A673 (cell line): Measurements from ENCODE around the gene LYSMD1.

Experiments used
- CTCF ChIP-seq: fragments of 300-800, 200-600 bp; sonication (generic); conservative IDR thresholded peaks from 2 replicates; pipeline ENCODE4 v1.5.1; 2017; ENCODE audit warnings: low read depth, mild to moderate bottlenecking, antibody characterized with exemption, low read length, moderate library complexity, mixed read lengths
- EZH2 ChIP-seq: fragments of 200-600 bp; sonication (generic); IDR thresholded peaks from 2 replicates; pipeline ENCODE4 v1.6.1; 2017; ENCODE audit warnings: borderline replicate concordance, low read depth, mild to moderate bottlenecking, mixed read lengths, antibody characterized with exemption, low read length; ENCODE audit not compliant: poor library complexity, severe bottlenecking

- no peak for TF ChIP-seq CTCF
- no peak for TF ChIP-seq EZH2
Measured at GRCh38 chr1:151184211-151184610, 18.5 kb upstream of the LYSMD1 start.
